Measurements from ENCODE around the gene EPN2. TPM values are rescaled to one million over a fixed set of nuclear protein-coding genes. Genes with fewer than 3 reads are reported as not detected.

EPN2 gene
- polyA plus RNA-seq, 1 donor from 2014 or later, result 37.8 TPM

- TF ChIP-seq EP300 (conservative IDR thresholded peaks at IDR 0.05; ENCODE audit: poor library complexity, severe bottlenecking) (no peak), EZH2 (IDR thresholded peaks at IDR 0.05; ENCODE audit: borderline replicate concordance, insufficient read depth, low read length, poor library complexity, severe bottlenecking) (no peak), TAF1 (IDR thresholded peaks at IDR 0.05; ENCODE audit: low read depth) (no peak), RAD21 (conservative IDR thresholded peaks at IDR 0.05) (no peak), SMC3 (conservative IDR thresholded peaks at IDR 0.05; ENCODE audit: poor library complexity) (no peak), CTCF (IDR thresholded peaks at IDR 0.05; ENCODE audit: poor library complexity, severe bottlenecking) (no peak), REST (IDR thresholded peaks at IDR 0.05; ENCODE audit: borderline replicate concordance) (no peak), MXI1 (conservative IDR thresholded peaks at IDR 0.05; ENCODE audit: poor library complexity, severe bottlenecking) (no peak), POLR2AphosphoS5 (IDR thresholded peaks at IDR 0.05) (no peak)
- Histone ChIP-seq H3K36me3 (ENCODE audit: insufficient read depth, low read length) (no peaks in the 10 kb centered on the region), H3K79me2 (replicated peaks; ENCODE audit: insufficient read depth, low read length) (peaks cover 7% of the 10 kb centered on the region), H4K20me1 (ENCODE audit: insufficient read depth) (no peaks in the 10 kb centered on the region), H3F3A (ENCODE audit: insufficient read depth, low read length, poor library complexity, severe bottlenecking) (no peaks in the 10 kb centered on the region), H3K4me3 (ENCODE audit: low read length) (no peak overlapping the region), H3K9me3 (ENCODE audit: low read length) (no peaks in the 10 kb centered on the region), H3K27ac (ENCODE audit: low read length) (no peak overlapping the region), H2AFZ (ENCODE audit: low read depth, low read length) (no peak overlapping the region), H3K9ac (ENCODE audit: low read length) (no peak overlapping the region), H3K9me2 (ENCODE audit: insufficient read depth, low read length) (no peaks in the 10 kb centered on the region), H3K4me2 (ENCODE audit: low read length) (no peak overlapping the region), H3K27me3 (ENCODE audit: insufficient read depth, low read depth, low read length) (no peaks in the 10 kb centered on the region)
Observed at GRCh38 chr17:19273731-19274130, 36.6 kb downstream of the EPN2 start.

GRCh38 chr17:19274893-19275292 is 37.7 kb downstream of the EPN2 start:
- Histone ChIP-seq H3F3A (ENCODE audit: insufficient read depth, low read length, poor library complexity, severe bottlenecking) (no peaks in the 10 kb centered on the region), H3K79me2 (replicated peaks; ENCODE audit: insufficient read depth, low read length) (peaks cover 7% of the 10 kb centered on the region), H3K27ac (ENCODE audit: low read length) (no peak overlapping the region), H3K27me3 (ENCODE audit: insufficient read depth, low read depth, low read length) (no peaks in the 10 kb centered on the region), H3K36me3 (ENCODE audit: insufficient read depth, low read length) (no peaks in the 10 kb centered on the region), H3K4me3 (ENCODE audit: low read length) (no peak overlapping the region), H2AFZ (ENCODE audit: low read depth, low read length) (no peak overlapping the region), H3K9ac (ENCODE audit: low read length) (no peak overlapping the region), H4K20me1 (ENCODE audit: insufficient read depth) (no peaks in the 10 kb centered on the region), H3K9me2 (ENCODE audit: insufficient read depth, low read length) (no peaks in the 10 kb centered on the region), H3K4me2 (ENCODE audit: low read length) (no peak overlapping the region), H3K9me3 (ENCODE audit: low read length) (no peaks in the 10 kb centered on the region)
- TF ChIP-seq SMC3 (conservative IDR thresholded peaks at IDR 0.05; ENCODE audit: poor library complexity) (no peak), REST (IDR thresholded peaks at IDR 0.05; ENCODE audit: borderline replicate concordance) (no peak), POLR2AphosphoS5 (IDR thresholded peaks at IDR 0.05) (no peak)
